Measurements from ENCODE around the gene BAIAP2L2.

DNA sequence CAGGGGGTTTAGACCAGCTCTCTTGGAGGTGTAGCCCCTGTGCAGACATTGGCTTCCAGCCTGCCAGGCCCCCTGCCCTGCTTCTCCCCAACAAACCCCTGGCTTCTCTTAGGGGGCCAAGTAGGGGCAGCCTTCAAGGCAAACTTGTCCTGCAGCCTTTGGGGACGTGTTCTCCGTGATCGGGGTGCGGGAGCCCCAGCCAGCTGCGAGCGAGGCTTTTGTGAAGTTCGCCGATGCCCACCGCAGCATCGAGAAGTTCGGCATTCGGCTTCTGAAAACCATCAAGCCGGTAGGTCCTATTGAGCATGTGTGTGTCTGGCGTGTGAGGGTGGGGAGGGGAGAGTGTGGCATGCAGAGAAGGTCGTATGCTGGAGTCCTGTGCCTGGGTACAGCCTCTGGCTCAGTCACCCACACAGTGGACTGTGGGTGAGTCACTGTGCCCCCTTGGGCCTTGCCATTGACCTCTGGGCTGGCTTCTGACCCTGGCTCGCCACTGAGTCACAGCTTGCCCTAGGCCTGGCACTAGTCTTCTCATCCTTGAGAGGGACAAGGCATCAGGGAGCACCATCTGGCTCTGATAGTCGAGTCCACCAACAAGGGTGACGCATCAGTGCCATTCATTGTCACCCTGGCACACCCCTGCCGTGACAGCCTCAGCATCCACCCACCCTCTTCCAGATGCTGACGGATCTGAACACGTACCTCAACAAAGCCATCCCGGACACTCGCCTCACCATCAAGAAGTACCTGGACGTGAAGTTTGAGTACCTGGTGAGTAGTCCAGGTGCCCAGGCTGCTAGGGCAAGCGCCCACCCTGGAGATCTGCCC is 37.9 kb downstream of the BAIAP2L2 start:
- TF ChIP-seq, protein P1, sequence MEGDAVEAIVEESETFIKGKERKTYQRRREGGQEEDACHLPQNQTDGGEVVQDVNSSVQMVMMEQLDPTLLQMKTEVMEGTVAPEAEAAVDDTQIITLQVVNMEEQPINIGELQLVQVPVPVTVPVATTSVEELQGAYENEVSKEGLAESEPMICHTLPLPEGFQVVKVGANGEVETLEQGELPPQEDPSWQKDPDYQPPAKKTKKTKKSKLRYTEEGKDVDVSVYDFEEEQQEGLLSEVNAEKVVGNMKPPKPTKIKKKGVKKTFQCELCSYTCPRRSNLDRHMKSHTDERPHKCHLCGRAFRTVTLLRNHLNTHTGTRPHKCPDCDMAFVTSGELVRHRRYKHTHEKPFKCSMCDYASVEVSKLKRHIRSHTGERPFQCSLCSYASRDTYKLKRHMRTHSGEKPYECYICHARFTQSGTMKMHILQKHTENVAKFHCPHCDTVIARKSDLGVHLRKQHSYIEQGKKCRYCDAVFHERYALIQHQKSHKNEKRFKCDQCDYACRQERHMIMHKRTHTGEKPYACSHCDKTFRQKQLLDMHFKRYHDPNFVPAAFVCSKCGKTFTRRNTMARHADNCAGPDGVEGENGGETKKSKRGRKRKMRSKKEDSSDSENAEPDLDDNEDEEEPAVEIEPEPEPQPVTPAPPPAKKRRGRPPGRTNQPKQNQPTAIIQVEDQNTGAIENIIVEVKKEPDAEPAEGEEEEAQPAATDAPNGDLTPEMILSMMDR (IDR thresholded peaks at IDR 0.05; ENCODE audit: poor library complexity): no peak
- TF ChIP-seq EZH2 (IDR thresholded peaks at IDR 0.05; ENCODE audit: borderline replicate concordance): no peak
- no peak for TF ChIP-seq EZH2phosphoT487 (IDR thresholded peaks at IDR 0.05; ENCODE audit: low read depth, severe bottlenecking, unreplicated experiment)

Data from hepatocyte (in vitro differentiated cells).